GM12878 (cell line): ENCODE data around the gene HS6ST3. TPM values are rescaled to one million over a fixed set of nuclear protein-coding genes. Genes with fewer than 3 reads are reported as not detected.

Source experiments
- ATAC-seq: fragments of 200-7000 bp; cut with Tn5 transposase; 3 replicates; pipeline ENCODE4 v1.9.1; 2020; ENCODE audit warnings: mild to moderate bottlenecking, moderate library complexity
- BruUV-seq: library from RNA; stranded (reverse); fragments of 400-500 nt; replicated peaks from 2 replicates; lab custom pipeline; 2021; lab: Mats Ljungman, UMichigan
- CTCF ChIA-PET: fragments of 300-600 bp; sonication (Branson Sonifier 250); formaldehyde crosslinking; extraction: SDS; loops from one replicate; lab custom pipeline; 2021; ENCODE audit warnings: inconsistent platforms; lab: Yijun Ruan, JAX
- POLR2A ChIA-PET: fragments of 350-600 bp; formaldehyde crosslinking; extraction: SDS; loops from one replicate; lab custom pipeline; 2021; ENCODE audit warnings: inconsistent platforms; lab: Charles Lee
- RAD21 ChIA-PET: fragments of 300-600 bp; sonication (Branson Sonifier 250); formaldehyde crosslinking; loops from one replicate; lab custom pipeline; 2023; ENCODE audit warnings: antibody characterized with exemption; ENCODE audit not compliant: unreplicated experiment; lab: Charles Lee
- SMC1A ChIA-PET: fragments of 300-600 bp; sonication (Branson Sonifier 250); formaldehyde crosslinking; loops from one replicate; lab custom pipeline; 2023; ENCODE audit not compliant: unreplicated experiment, uncharacterized antibody; lab: Charles Lee
- DNase-seq: peaks from one replicate; pipeline ENCODE4 v3.0.0-alpha.2; 2011; ENCODE audit warnings: low read depth, low spot score
- FAIRE-seq: peaks from 3 replicates; lab custom pipeline; 2011; peaks lifted over from hg19 to GRCh38; lab: Jason Lieb, UNC
- H2AFZ ChIP-seq: 2 replicates; pipeline ENCODE4 v1.6.0; 2011; ENCODE audit warnings: low read depth, low read length, control low read depth; ENCODE audit not compliant: control insufficient read depth
- H3K27ac ChIP-seq: 2 replicates; pipeline ENCODE4 v1.5.1; 2011; ENCODE audit warnings: control low read depth; ENCODE audit not compliant: control insufficient read depth, insufficient read depth
- H3K27me3 ChIP-seq, 2 experiments: replicated peaks in 1 of 2; 2 replicates each; pipeline versions ENCODE4 v1.6.0 to v1.6.1; 2011; ENCODE audit warnings: low read length in 1 of 2; ENCODE audit not compliant: control insufficient read depth in 2 of 2, insufficient read depth in 2 of 2
- H3K36me3 ChIP-seq, 2 experiments: 2 replicates each; pipeline ENCODE4 v1.5.1; 2011; ENCODE audit warnings: low read length in 1 of 2; ENCODE audit not compliant: control insufficient read depth in 2 of 2, insufficient read depth in 2 of 2
- H3K4me1 ChIP-seq: 2 replicates; pipeline ENCODE4 v1.6.1; 2011; ENCODE audit warnings: mild to moderate bottlenecking, low read length, moderate library complexity, mixed read lengths; ENCODE audit not compliant: control insufficient read depth, insufficient read depth
- H3K4me2 ChIP-seq: 2 replicates; pipeline ENCODE4 v1.6.0; 2011; ENCODE audit warnings: control low read depth; ENCODE audit not compliant: control insufficient read depth, insufficient read depth
- H3K4me3 ChIP-seq: fragments of 200-600 bp; sonication (generic); 2 replicates; pipeline ENCODE4 v1.5.1; 2016
- H3K79me2 ChIP-seq: 2 replicates; pipeline ENCODE4 v1.6.0; 2011; ENCODE audit warnings: low read length; ENCODE audit not compliant: control insufficient read depth, insufficient read depth
- H3K9ac ChIP-seq: 2 replicates; pipeline ENCODE4 v1.8.0; 2011; ENCODE audit warnings: low read length, control low read depth, mixed read lengths; ENCODE audit not compliant: control insufficient read depth, insufficient read depth
- H3K9me3 ChIP-seq: replicated peaks from 3 replicates; pipeline ENCODE4 v1.5.1; 2011; ENCODE audit warnings: mild to moderate bottlenecking, low read length; ENCODE audit not compliant: control insufficient read depth, insufficient read depth
- H4K20me1 ChIP-seq: 2 replicates; pipeline ENCODE4 v1.6.0; 2011; ENCODE audit not compliant: control insufficient read depth, insufficient read depth
- BRCA1 ChIP-seq: IDR thresholded peaks from 2 replicates; pipeline ENCODE4 v1.6.1; 2011; ENCODE audit warnings: low read depth, low read length, improper control_type of control experiment
- CHD1 ChIP-seq: IDR thresholded peaks from 2 replicates; pipeline ENCODE4 v1.6.1; 2012; ENCODE audit warnings: low read depth, low read length, improper control_type of control experiment
- JUND ChIP-seq: IDR thresholded peaks from 2 replicates; pipeline ENCODE4 v1.6.1; 2012; ENCODE audit warnings: low read depth, mild to moderate bottlenecking, low read length, improper control_type of control experiment, moderate library complexity
- RELA ChIP-seq: fragments of 450-650 bp; IDR thresholded peaks from 2 replicates; pipeline ENCODE4 v1.8.0; 2014; ENCODE audit warnings: borderline replicate concordance; ENCODE audit not compliant: partially characterized antibody
- SREBF2 ChIP-seq: IDR thresholded peaks from 2 replicates; pipeline ENCODE4 v1.6.1; 2012; ENCODE audit warnings: mild to moderate bottlenecking, low read length
- STAT1 ChIP-seq: fragments of 450-650 bp; conservative IDR thresholded peaks from 2 replicates; pipeline ENCODE4 v1.6.1; 2014; ENCODE audit warnings: antibody characterized with exemption, mild to moderate bottlenecking
- TCF12 ChIP-seq: IDR thresholded peaks from 2 replicates; pipeline ENCODE4 v1.6.1; 2011; ENCODE audit warnings: low read depth, mild to moderate bottlenecking, low read length
- ZZZ3 ChIP-seq: IDR thresholded peaks from 2 replicates; pipeline ENCODE4 v1.6.1; 2011; ENCODE audit warnings: low read depth; ENCODE audit not compliant: control insufficient read depth, insufficient read length
- WGBS: methylation state at CpG from one replicate; pipeline ENCODE4 v1.1.6; 2016; ENCODE audit warnings: low lambda C conversion rate; ENCODE audit not compliant: insufficient replicate concordance, insufficient coverage; ENCODE audit errors: missing lambda C conversion rate; 5-methylcytosine and 5-hydroxymethylcytosine counted together
- in situ Hi-C: fragments of 300-500 bp; cut with MboI; formaldehyde crosslinking; loops from 9 replicates; pipeline ENCODE4 v1.14.3; 2018; ENCODE audit warnings: mixed read lengths
- intact Hi-C: fragments of 100-400 bp; cut with micrococcal nuclease; formaldehyde crosslinking; loops from one replicate; pipeline ENCODE4 v1.14.2; 2022; ENCODE audit not compliant: unreplicated experiment
- polyA plus RNA-seq, 11 experiments: library from polyadenylated mRNA; depleted of rRNA in 4 of 11; unstranded in 6 of 11; stranded (reverse) in 5 of 11; fragments of >200 nt; fragmentation: Nextera tagmentation in 4 of 11; fragmentation: Illumina TruSeq in 1 of 11; extraction: Ambion mirVana in 4 of 11; extraction: Trizol in 1 of 11; gene quantifications; 1 replicate in 1 of 11; 2 replicates in 10 of 11; pipeline versions ENCODE4 v1.2.1 to v1.2.3, GENCODE V29; 2011 to 2016; ENCODE audit warnings: inconsistent platforms in 2 of 11, missing spikeins in 2 of 11, low read depth in 1 of 11
- total RNA-seq, 4 experiments: library from RNA; depleted of rRNA in 3 of 4; stranded (reverse); fragments of >200 nt in 3 of 4; fragmentation: Illumina TruSeq in 1 of 4; extraction: Trizol in 1 of 4; gene quantifications; 2 replicates each; pipeline versions ENCODE4 v1.2.1 to v1.2.3, GENCODE V29; 2013 to 2021
- TF ChIP-seq, protein P1 (sequence below): fragments of 450-650 bp; IDR thresholded peaks from 2 replicates; pipeline ENCODE4 v1.6.1; 2017; ENCODE audit warnings: mild to moderate bottlenecking, moderate library complexity
- TF ChIP-seq, protein P2 (sequence below): fragments of 450-650 bp; IDR thresholded peaks from 2 replicates; pipeline ENCODE4 v1.6.1; 2016; ENCODE audit warnings: mild to moderate bottlenecking
- TF ChIP-seq, protein P3 (sequence below): IDR thresholded peaks from 2 replicates; pipeline ENCODE4 v1.6.1; 2012; ENCODE audit warnings: low read depth, low read length, improper control_type of control experiment
- TF ChIP-seq, protein P4 (sequence below): fragments of 450-650 bp; IDR thresholded peaks from 2 replicates; pipeline ENCODE4 v1.6.1; 2018; ENCODE audit warnings: borderline replicate concordance, mild to moderate bottlenecking; ENCODE audit not compliant: partially characterized antibody

HS6ST3 gene
- total and polyA plus RNA-seq, 10 of the 15 experiments (the other 5 are each of a cell fraction or from before 2014, with no cell fraction given), result under 0.01 to 2.9 TPM; not detected in 8

DNA sequence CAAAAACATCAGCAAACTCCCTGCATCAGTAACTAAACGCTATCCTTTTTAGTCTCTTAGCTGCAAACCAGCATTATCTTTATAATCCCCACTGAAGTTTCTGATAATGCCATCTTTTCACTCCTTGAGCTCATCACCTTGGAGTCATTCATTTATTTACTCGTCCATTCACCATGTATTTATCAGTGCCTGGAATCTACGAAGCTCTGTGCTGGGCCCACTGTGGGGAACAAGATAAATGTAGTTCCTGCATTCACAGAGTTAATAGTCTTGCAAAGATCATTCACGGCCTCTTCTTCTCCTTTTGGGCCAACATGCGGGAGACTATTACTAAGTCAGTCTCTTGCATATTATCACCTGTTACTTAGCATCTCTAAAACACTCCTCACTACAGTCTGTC, 89.4 kb downstream of the HS6ST3 start (continued):
- TF ChIP-seq ZZZ3 (no peak), JUND (no peak), SREBF2 (no peak), RELA (no peak)
- TF ChIP-seq, protein P1, sequence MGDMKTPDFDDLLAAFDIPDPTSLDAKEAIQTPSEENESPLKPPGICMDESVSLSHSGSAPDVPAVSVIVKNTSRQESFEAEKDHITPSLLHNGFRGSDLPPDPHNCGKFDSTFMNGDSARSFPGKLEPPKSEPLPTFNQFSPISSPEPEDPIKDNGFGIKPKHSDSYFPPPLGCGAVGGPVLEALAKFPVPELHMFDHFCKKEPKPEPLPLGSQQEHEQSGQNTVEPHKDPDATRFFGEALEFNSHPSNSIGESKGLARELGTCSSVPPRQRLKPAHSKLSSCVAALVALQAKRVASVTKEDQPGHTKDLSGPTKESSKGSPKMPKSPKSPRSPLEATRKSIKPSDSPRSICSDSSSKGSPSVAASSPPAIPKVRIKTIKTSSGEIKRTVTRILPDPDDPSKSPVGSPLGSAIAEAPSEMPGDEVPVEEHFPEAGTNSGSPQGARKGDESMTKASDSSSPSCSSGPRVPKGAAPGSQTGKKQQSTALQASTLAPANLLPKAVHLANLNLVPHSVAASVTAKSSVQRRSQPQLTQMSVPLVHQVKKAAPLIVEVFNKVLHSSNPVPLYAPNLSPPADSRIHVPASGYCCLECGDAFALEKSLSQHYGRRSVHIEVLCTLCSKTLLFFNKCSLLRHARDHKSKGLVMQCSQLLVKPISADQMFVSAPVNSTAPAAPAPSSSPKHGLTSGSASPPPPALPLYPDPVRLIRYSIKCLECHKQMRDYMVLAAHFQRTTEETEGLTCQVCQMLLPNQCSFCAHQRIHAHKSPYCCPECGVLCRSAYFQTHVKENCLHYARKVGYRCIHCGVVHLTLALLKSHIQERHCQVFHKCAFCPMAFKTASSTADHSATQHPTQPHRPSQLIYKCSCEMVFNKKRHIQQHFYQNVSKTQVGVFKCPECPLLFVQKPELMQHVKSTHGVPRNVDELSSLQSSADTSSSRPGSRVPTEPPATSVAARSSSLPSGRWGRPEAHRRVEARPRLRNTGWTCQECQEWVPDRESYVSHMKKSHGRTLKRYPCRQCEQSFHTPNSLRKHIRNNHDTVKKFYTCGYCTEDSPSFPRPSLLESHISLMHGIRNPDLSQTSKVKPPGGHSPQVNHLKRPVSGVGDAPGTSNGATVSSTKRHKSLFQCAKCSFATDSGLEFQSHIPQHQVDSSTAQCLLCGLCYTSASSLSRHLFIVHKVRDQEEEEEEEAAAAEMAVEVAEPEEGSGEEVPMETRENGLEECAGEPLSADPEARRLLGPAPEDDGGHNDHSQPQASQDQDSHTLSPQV, result no peak

DNA sequence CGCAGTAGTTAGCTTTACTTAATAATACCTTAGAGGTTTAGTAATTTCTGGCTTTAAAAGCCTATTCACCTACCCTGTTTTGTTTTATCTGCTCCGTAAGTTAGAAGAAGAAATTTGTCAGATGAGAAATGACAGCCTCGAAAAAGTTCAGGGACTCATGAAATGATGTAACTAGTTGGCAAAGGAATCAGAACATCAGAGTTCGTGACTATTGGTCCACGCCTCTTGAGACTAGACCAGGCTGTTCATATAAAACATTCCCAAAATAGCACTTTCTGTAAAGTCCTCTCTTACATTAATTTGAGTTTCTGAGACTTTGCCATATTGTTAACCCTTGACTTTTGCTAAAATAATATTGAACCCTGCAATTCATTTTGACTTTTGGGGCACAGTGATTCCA, 92.0 kb downstream of the HS6ST3 start:
- ATAC-seq (no peak), DNase-seq (no peak), FAIRE-seq (no peak)
- BruUV-seq, result no TSS peak
- H4K20me1 ChIP-seq, result no peaks in the 10 kb centered on the region
- H3K27me3 ChIP-seq, result no peaks in the 10 kb centered on the region
- no peak for TF ChIP-seq TCF12
- TF ChIP-seq, protein P2, sequence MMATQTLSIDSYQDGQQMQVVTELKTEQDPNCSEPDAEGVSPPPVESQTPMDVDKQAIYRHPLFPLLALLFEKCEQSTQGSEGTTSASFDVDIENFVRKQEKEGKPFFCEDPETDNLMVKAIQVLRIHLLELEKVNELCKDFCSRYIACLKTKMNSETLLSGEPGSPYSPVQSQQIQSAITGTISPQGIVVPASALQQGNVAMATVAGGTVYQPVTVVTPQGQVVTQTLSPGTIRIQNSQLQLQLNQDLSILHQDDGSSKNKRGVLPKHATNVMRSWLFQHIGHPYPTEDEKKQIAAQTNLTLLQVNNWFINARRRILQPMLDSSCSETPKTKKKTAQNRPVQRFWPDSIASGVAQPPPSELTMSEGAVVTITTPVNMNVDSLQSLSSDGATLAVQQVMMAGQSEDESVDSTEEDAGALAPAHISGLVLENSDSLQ, result no peak
- TF ChIP-seq, protein P3, sequence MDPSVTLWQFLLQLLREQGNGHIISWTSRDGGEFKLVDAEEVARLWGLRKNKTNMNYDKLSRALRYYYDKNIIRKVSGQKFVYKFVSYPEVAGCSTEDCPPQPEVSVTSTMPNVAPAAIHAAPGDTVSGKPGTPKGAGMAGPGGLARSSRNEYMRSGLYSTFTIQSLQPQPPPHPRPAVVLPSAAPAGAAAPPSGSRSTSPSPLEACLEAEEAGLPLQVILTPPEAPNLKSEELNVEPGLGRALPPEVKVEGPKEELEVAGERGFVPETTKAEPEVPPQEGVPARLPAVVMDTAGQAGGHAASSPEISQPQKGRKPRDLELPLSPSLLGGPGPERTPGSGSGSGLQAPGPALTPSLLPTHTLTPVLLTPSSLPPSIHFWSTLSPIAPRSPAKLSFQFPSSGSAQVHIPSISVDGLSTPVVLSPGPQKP, result no peak
- no peak for TF ChIP-seq STAT1
- TF ChIP-seq CHD1, result no peak
- TF ChIP-seq, protein P4, sequence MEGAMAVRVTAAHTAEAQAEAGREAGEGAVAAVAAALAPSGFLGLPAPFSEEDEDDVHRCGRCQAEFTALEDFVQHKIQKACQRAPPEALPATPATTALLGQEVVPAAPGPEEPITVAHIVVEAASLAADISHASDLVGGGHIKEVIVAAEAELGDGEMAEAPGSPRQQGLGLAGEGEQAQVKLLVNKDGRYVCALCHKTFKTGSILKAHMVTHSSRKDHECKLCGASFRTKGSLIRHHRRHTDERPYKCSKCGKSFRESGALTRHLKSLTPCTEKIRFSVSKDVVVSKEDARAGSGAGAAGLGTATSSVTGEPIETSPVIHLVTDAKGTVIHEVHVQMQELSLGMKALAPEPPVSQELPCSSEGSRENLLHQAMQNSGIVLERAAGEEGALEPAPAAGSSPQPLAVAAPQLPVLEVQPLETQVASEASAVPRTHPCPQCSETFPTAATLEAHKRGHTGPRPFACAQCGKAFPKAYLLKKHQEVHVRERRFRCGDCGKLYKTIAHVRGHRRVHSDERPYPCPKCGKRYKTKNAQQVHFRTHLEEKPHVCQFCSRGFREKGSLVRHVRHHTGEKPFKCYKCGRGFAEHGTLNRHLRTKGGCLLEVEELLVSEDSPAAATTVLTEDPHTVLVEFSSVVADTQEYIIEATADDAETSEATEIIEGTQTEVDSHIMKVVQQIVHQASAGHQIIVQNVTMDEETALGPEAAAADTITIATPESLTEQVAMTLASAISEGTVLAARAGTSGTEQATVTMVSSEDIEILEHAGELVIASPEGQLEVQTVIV, result no peak
- no peak for TF ChIP-seq BRCA1
- ChIA-PET CTCF (no interaction called here), SMC1A (no interaction called here), RAD21 (no interaction called here), POLR2A (no interaction called here)
- no peak overlapping the region for H3K27ac ChIP-seq
- no peaks in the 10 kb centered on the region for H3K9me3 ChIP-seq
- H3K79me2 ChIP-seq, result no peaks in the 10 kb centered on the region
- in situ Hi-C loops (no loop called here), intact Hi-C loops (no loop called here)
- H3K9ac ChIP-seq, result no peak overlapping the region
- H3K36me3 ChIP-seq, result no peaks in the 10 kb centered on the region
- no peaks in the 10 kb centered on the region for H3K4me1 ChIP-seq
- H3K4me2 ChIP-seq, result no peak overlapping the region
- WGBS, result 21% methylated on average over 5 of the region's 5 CpGs
- H2AFZ ChIP-seq, result no peak overlapping the region
- H3K4me3 ChIP-seq, result no peak overlapping the region
